HG03575 (cell line): ENCODE data around the gene SGMS1.

Experiments
- ATAC-seq: cut with Tn5 transposase; IDR thresholded peaks from one replicate; pipeline ENCODE4 v1.9.1; 2021; ENCODE audit not compliant: unreplicated experiment, insufficient number of reproducible peaks, low FRiP score; ENCODE audit errors: extremely low read depth

The SGMS1 gene

DNA sequence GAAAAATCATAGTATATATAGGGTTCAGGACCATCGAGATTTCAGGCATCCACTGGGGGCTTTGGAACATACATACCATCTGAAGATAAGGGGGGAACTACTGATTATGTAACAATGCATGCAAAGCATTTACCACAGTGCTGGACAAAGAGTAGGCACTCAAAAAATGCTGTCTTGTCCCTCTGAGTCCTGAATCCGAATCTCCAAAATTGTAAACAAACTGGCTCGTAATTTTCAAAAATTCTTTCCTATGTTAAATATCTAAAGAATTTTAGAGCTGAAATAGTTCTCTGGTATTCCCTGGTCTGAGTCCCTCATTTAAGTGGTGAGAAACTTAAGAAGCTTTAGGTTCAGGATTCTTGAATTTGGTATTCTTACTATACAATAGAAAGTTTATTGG, 204.7 kb downstream of the SGMS1 start:
- no peak for ATAC-seq

DNA sequence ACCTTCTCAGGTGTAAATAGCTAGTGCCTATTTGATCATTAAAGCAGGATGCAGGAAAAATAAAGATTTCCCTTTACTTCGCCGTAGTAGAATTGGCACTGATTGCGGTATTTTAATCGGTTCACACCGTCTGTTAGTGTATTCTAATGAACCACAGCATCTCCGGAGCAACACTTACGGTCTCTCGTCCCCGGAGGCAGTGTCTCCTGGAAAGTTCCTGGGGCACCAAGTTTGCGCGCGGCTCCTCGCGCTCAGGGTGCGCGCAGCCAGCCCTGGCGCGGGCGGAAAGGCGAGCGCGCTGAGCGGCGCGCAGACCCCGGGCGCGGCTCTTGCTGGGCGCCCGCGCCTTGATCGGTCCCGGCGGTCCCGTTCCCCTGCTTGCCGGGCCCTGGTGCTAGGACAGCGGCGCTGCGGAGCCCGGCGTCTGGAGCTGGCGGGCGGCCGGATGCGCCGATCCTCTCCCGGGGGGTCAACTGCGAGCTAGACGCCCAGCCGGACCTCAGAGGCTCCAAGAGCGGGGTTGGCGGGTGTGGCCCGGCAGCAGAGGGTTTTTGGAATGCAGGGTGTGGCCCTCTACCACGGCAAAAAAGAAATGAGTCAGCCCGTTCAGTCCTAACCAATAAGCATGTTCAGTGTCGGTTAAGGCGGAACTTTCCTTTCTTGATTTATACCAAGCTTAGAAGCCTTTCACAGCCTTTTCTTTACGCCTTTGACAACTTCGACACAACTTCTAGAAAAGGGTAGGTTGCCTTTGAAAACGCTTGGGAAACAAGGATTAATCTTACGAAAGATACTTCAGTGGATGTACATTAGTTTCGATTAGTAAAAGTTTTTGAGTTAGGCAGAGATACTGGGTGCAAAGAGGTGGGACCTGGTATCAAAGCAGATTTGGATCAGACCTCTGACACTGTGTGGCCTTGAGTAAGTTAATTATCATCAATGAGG, 205.6 kb downstream of the SGMS1 start:
- ATAC-seq: peak; percentile 55

DNA sequence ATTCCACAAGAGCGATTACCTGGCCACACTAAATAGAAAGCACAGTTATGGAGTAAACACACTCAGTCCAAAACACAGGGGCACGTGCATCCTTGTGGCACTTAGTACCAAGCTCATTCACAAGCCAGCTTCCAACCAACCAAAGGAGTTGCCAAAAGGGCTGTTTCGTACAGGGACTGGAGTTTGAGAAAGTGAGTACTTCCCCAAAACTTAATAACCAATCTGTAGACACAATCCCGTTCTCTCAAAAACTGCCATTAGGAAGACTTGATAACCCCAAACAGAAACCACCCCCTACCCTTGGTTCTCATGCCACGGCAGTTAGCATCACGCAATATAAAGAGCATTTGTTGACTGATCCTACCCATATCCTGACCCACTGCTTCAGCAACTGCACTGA, 206.3 kb downstream of the SGMS1 start:
- no peak for ATAC-seq

GRCh38 chr10:50416881-50417280, 206.9 kb downstream of the SGMS1 start:
- no peak for ATAC-seq

DNA sequence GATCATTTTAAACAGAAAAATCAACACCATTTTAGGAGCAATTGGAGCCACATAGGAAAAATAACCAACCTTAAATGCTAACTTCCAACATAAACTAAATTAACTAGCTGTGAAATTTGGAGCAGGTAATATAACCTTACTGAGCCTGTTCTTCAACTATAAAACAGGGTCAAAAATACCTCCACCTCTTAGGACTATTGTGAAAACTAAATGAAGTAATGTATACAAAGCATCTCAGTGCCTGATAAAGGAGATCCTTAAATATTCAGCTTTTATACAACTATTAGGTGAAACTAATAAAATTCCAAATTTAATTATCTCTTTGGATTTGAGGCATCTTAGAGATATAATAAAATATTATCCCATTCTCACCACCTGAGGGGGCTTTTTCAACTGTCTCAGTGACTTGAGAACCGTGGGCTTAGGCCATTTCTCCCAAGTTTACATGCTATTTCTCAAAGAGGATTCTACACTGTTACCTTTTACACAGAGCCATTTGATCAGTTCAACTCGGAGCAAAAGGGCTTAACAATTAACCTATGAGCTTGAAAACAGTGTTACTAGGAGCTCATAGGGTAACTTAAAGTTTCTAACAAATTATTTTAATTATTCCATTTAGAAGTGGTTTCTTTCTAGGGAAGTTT, 207.5 kb downstream of the SGMS1 start:
- ATAC-seq: no peak

GRCh38 chr10:50415292-50415691, 208.5 kb downstream of the SGMS1 start:
- no peak for ATAC-seq

DNA sequence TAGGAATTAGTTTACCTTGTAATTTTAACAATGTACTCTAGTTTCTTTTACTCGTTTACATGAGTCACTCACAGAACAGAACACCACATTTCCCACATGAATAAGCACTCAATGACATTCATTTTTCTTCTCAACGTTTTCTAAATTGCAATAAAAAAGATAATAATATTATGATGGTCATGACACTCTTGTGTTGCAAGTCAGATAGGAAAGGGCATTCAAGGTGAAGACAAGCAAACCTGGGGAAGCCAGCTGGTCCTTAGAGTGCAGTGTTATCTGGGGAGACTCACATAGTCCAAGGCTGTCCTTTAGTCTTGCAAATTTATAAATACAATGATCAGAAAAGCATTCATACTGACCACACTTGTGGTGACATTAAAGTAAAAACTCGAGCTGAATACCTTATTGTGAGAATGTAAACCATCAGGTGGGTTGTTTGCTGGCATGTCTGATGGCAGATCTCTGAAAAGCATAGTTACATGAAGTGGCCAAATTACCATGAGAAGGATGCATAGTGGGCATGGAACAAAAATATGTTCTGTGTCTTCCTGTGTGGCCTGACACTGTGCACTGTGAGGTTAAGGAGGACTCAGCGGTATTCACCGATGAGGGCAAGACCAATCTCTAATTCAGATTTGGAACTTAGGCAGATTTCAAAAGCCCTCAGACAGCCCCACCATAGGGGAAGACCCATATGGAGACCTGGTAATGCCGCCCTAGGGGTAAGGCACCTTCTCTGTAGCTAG, 213.5 kb downstream of the SGMS1 start:
- no peak for ATAC-seq

DNA sequence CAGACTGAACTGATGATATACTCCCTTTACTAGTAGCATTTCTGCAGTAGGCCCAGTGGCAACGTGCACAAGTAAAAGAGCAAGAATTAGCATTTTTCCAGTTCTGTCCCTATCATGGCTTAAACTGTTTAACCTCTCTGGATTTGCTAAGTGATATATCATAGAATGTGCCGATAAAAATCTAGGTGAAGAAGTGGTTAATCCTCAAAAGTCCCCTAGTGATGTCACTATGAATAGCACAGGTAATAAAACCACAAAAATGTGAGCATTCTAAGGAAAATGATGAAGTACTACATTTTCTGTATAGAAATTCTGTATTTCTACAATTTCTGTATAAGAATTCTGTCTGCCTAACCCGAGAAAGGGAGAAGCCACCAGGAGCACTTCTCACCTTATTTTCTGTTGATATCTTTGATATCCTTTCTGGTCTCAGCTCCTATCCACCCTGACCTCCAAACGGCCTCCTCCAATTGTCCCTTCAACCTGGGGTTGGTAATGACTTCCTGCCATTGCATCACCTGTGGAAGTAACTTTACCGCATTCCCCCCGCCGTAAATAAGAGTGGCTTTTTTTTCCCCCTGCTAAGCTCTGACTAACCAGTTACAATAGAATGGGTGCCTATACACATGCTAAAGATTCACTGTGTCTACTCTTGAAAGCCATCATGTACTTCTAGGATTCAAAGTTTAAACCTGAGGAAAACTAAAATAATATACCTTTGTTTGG, 216.5 kb downstream of the SGMS1 start:
- no peak for ATAC-seq

DNA sequence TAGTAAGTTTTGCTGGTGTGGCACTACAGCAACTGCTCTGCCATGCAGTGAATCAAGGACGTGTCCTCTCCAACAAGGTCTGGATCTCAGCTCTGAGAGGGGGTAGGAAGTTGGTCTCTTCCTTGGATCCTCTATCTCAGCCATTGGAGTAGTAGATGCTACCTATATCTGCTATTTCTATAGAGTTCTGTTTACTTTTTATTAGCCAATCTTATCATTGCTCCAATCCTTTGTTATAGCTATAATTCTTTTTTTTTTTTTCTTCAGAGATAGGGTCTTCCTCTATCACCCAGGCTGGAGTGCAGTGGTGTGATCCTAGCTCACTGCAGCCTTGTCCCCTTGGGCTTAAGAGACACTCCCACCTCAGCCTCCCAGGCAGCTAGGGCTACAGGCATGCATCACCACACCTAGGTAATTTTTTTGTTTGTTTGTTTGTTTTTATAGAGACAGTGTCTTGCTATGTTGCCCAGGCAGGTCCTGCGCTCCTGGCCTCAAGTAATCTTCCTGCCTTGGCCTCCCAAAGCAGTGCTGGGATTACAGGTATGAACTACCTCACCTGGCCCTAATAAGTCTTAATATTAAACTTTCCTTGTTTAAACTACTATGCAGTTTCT, 217.2 kb downstream of the SGMS1 start:
- ATAC-seq: no peak

DNA sequence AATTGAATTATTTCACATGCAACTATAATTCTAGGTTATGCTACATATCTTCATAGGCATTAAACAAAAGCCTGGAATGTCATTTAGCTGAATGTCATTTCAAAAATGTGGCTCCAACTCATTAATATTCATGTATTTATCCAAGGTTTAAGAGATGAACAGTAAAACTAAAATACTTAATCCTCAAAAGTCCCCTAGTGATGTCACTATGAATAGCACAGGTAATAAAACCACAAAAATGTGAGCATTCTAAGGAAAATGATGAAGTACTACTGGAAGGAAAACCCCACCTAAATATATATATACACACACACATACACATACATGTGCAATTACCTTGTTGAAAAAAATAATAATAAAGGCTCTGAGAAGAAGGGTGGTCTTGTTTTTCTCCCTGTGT, 218.0 kb downstream of the SGMS1 start:
- ATAC-seq: no peak

DNA sequence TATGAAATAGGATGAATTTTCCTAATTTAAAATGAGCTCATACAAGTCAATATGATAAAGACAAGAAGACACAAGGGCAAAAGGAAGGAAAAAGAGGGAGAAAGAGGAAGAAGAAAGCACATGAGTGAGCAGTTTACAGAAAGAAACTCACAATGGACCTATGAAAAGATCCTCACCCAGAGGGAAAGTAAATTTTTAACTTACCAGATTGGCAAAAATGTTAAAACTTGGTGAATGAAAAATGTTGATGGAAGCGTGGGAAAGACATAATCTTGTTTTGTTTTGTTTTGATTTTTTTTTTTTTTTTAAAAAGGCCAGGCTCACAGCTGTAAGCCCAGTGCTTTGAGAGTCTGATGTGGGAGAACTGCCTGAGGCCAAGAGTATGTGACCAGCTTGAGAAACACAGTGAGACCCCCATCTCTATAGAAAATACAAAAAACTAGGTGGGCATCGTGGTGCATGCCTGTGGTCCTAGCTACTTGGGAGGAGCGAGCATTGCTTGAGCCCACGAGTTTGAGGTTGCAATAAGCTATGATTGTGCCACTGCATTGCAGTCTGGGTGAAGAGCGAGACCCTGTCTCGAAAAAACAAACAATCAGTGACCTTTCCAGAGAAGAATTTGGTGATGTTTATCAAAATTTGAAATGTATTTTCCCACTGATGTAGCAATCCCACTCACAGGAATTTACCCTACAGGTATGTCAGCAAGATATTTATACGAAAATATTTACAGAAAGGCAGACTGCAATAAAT, 219.6 kb downstream of the SGMS1 start:
- no peak for ATAC-seq

GRCh38 chr10:50403074-50403473, 220.7 kb downstream of the SGMS1 start:
- ATAC-seq: no peak

- ATAC-seq: no peak
Observed at GRCh38 chr10:50402466-50402865, 221.3 kb downstream of the SGMS1 start.

DNA sequence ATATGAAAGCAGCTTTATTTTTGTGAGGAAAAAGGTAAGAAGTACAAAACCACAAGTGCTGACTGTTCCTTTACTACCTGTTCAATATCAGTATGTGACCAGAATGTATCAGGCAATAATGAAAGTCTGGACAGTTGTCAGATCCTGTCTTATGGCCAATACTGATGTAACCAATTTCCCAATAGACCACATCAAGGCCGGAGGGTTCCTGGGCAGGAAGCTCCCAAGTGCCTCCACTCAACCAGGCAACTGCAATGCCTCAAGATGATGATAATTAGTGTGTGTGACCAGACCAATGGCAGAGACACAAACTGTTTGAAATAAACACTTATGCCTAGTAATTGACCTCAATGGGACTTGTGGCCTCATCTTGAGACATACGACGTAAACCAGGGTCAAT, 223.1 kb downstream of the SGMS1 start:
- no peak for ATAC-seq

DNA sequence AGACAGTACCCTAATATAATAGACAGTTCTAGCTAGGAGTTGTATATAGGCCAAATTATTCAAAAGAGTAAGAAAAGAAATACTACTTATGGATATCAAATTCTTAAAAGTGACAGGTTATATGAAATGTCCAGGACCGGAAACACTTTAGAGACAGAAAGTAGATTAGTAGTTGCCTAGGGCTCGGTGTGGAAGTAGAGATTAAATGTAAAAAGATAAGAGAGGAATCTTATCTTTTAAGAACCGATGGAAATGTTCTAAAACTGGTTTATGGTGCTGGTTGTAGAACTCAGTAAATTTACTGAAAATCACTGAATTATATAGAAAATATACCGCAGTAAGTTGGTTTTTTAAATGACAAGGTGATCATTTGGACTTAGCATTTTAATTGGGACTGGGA, 224.9 kb downstream of the SGMS1 start:
- no peak for ATAC-seq

DNA sequence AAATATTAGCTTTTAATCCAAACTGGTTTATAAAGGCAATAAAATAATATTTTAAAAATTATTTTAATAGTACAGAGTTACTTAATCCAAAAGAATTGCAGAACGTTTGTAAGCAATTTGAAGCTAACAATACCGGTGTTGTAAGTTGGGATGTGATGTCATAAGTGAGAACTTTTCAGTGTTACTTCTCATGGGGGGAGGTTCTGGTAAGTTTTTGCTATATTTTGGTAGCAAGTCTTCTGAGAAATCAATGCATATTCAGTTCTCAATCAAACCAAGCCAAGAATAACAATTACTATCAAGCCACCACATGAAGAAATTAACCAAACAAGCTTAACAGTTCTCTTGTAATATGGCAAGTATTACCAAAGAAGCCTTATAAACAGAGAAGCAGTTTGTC, 225.4 kb downstream of the SGMS1 start:
- no peak for ATAC-seq

DNA sequence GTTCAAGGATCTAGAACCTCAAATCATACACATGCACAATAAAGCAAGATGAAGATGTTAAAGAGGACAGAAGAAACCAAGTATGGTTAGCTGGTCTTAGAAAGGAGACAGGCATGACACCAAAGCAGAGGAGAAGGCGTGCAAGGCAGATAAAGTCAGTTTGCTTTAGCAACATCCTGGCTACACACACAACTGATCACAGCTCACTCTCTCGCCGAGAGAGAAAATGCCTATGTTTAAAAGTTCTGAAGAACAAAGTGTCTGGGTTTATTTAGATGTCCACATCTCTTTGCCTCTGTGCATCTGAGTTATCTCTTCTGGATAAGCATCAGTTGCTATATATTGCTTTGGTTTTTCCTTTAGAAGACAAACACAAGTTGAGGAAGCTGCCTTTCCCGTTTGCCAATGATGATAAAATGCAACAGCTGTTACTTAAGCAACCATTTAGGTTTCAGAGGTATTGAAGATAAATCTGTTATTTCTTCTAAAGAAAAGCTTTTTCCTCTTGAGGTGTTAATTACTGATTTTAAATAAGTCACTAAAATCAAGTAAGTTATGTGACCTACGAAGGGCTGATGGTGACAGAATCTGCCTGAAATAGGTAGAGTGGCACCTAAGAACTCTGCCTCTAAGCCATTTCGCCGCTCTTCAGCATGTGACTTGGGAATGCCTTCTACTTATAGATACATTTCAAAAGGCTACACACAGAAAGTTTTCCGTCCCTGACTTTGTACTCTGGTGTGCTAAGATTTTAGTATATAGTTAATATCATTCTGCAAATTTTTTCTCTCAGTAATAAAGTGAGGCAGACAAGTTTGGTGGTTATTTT, 226.2 kb downstream of the SGMS1 start:
- ATAC-seq: peak; percentile 10
